ENCODE data around the gene CCAR1.

DNA sequence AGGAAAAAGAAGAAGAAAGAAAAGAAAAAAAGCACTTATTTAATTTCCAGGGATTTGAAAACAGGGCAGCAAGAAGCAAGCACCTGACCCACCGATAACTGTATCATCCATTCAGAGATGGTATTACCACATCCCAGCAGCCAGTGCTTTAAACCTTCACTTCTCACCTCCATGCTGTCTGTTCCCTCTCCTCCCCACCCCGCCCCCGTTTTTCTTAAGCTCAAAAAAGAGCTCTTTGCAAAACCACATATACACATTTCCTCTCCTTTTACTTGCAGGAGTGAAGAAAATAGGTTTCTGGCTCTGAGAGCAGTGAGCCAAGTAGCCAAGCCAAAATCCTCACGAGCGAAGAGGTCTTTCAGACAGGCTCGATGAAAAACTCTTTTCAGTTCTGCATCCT, 108.5 kb downstream of the CCAR1 start:
- no peak for TF ChIP-seq EZH2 (IDR thresholded peaks at IDR 0.05)
- TF ChIP-seq POLR2AphosphoS5 (IDR thresholded peaks at IDR 0.05; ENCODE audit: borderline replicate concordance, low read depth, low read length) = no peak
